ENCODE measurements around the gene RB1. TPM values are rescaled to one million over a fixed set of nuclear protein-coding genes. Genes with fewer than 3 reads are reported as not detected.
"Not testable (repeated sequence)": the region's sequence is repeated elsewhere in the genome, so short reads cannot be mapped to it uniquely, and the experiment has no call there.

The RB1 gene
- total RNA-seq, 4 donors from 2014 or later: 28.4 to 33.2 (median 29.9) TPM

GRCh38 chr13:48349525-48349924 is 46.0 kb downstream of the RB1 start:
- H3K4me3 ChIP-seq: no peak overlapping the region
- H3K4me1 ChIP-seq: no peaks in the 10 kb centered on the region
- DNase-seq (ENCODE audit: extremely low spot score): no peak
- no peaks in the 10 kb centered on the region for H3K27me3 ChIP-seq
- H3K27ac ChIP-seq (replicated peaks in 1 of 4): no peak overlapping the region
- 100% methylated on average over 2 of the region's 2 CpGs for WGBS
- peaks cover 0 to 62% (median 36%) of the 10 kb centered on the region in 4 donors for H3K36me3 ChIP-seq
- intact Hi-C loops (cut with DNase I): no loop called here
- no peaks in the 10 kb centered on the region for H3K9me3 ChIP-seq
- TF ChIP-seq POLR2A (IDR thresholded peaks at IDR 0.05; ENCODE audit: low read depth) (no peak), EP300 (IDR thresholded peaks at IDR 0.05) (no peak), POLR2AphosphoS5 (IDR thresholded peaks at IDR 0.05) (no peak)
- TF ChIP-seq, protein P1, sequence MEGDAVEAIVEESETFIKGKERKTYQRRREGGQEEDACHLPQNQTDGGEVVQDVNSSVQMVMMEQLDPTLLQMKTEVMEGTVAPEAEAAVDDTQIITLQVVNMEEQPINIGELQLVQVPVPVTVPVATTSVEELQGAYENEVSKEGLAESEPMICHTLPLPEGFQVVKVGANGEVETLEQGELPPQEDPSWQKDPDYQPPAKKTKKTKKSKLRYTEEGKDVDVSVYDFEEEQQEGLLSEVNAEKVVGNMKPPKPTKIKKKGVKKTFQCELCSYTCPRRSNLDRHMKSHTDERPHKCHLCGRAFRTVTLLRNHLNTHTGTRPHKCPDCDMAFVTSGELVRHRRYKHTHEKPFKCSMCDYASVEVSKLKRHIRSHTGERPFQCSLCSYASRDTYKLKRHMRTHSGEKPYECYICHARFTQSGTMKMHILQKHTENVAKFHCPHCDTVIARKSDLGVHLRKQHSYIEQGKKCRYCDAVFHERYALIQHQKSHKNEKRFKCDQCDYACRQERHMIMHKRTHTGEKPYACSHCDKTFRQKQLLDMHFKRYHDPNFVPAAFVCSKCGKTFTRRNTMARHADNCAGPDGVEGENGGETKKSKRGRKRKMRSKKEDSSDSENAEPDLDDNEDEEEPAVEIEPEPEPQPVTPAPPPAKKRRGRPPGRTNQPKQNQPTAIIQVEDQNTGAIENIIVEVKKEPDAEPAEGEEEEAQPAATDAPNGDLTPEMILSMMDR (IDR thresholded peaks at IDR 0.05): no peak

- H3K27ac ChIP-seq (replicated peaks in 1 of 4): no peak overlapping the region
- peaks cover 0 to 50% (median 21%) of the 10 kb centered on the region in 4 donors for H3K36me3 ChIP-seq
- no peak for TF ChIP-seq EP300 (IDR thresholded peaks at IDR 0.05)
- TF ChIP-seq, protein P1 (IDR thresholded peaks at IDR 0.05): no peak
- no peak for TF ChIP-seq POLR2A (IDR thresholded peaks at IDR 0.05; ENCODE audit: low read depth)
- no peak for TF ChIP-seq POLR2AphosphoS5 (IDR thresholded peaks at IDR 0.05)
- no peak for DNase-seq (ENCODE audit: extremely low spot score)
- H3K27me3 ChIP-seq: no peaks in the 10 kb centered on the region
- no peak overlapping the region for H3K4me3 ChIP-seq
- WGBS: 96% methylated on average over 2 of the region's 2 CpGs
- no peaks in the 10 kb centered on the region for H3K9me3 ChIP-seq
- no peaks in the 10 kb centered on the region for H3K4me1 ChIP-seq
- intact Hi-C loops (cut with DNase I): no loop called here
Measured at GRCh38 chr13:48353590-48353989, 50.0 kb downstream of the RB1 start.

GRCh38 chr13:48355524-48355923 is 52.0 kb downstream of the RB1 start:
- intact Hi-C loops (cut with DNase I); H3K4me3 ChIP-seq; H3K4me1 ChIP-seq; DNase-seq (ENCODE audit: extremely low spot score); H3K27ac ChIP-seq (replicated peaks in 1 of 4); H3K9me3 ChIP-seq; H3K27me3 ChIP-seq: not testable (repeated sequence)
- WGBS: 100% methylated on average over 2 of the region's 2 CpGs
- H3K36me3 ChIP-seq: peaks cover 0 to 38% (median 9%) of the 10 kb centered on the region in 4 donors

DNA sequence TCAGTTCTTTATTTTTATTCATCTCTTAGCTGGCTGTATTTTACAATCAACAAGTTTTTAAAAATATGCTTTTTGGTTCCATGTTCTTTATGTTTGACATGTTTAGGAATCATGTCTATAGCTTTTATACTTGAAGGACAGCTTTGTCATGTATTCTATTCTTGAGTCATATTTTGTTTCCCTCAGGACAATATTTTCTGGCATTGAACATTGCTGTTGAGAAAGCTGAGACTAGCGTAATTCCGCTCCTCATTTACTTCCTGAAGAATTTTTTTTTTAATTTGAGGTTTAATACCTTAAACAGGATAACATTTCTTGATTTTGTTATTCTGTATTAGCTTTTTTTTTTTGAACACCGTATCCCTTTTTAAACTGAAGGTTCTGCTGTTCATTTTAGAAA is 53.2 kb downstream of the RB1 start:
- 57% methylated on average over 3 of the region's 3 CpGs for WGBS
- no peaks in the 10 kb centered on the region for H3K4me1 ChIP-seq
- TF ChIP-seq EP300 (IDR thresholded peaks at IDR 0.05): no peak
- no peak for TF ChIP-seq POLR2AphosphoS5 (IDR thresholded peaks at IDR 0.05)
- TF ChIP-seq POLR2A (IDR thresholded peaks at IDR 0.05; ENCODE audit: low read depth): no peak
- TF ChIP-seq, protein P1 (IDR thresholded peaks at IDR 0.05): no peak
- H3K27me3 ChIP-seq: no peaks in the 10 kb centered on the region
- DNase-seq (ENCODE audit: extremely low spot score): no peak
- no peak overlapping the region for H3K4me3 ChIP-seq
- no peaks in the 10 kb centered on the region for H3K9me3 ChIP-seq
- peaks cover 0 to 27% (median 3%) of the 10 kb centered on the region in 4 donors for H3K36me3 ChIP-seq
- intact Hi-C loops (cut with DNase I): no loop called here
- H3K27ac ChIP-seq (replicated peaks in 1 of 4): no peak overlapping the region

GRCh38 chr13:48369988-48370387 is 66.4 kb downstream of the RB1 start:
- Histone ChIP-seq H3K27me3 (no peaks in the 10 kb centered on the region), H3K36me3 (peaks cover 0 to 49% (median 27%) of the 10 kb centered on the region in 4 donors), H3K27ac (replicated peaks in 1 of 4) (no peak overlapping the region), H3K4me3 (no peak overlapping the region), H3K9me3 (no peaks in the 10 kb centered on the region), H3K4me1 (no peaks in the 10 kb centered on the region)
- DNase-seq (ENCODE audit: extremely low spot score): no peak
- intact Hi-C loops (cut with DNase I): no loop called here
- 79% methylated on average over 1 of the region's 1 CpG for WGBS
- TF ChIP-seq EP300 (IDR thresholded peaks at IDR 0.05): no peak
- no peak for TF ChIP-seq POLR2A (IDR thresholded peaks at IDR 0.05; ENCODE audit: low read depth)
- TF ChIP-seq, protein P1 (IDR thresholded peaks at IDR 0.05): no peak
- no peak for TF ChIP-seq POLR2AphosphoS5 (IDR thresholded peaks at IDR 0.05)
